Measurements from ENCODE around the gene SLC36A3.

DNA sequence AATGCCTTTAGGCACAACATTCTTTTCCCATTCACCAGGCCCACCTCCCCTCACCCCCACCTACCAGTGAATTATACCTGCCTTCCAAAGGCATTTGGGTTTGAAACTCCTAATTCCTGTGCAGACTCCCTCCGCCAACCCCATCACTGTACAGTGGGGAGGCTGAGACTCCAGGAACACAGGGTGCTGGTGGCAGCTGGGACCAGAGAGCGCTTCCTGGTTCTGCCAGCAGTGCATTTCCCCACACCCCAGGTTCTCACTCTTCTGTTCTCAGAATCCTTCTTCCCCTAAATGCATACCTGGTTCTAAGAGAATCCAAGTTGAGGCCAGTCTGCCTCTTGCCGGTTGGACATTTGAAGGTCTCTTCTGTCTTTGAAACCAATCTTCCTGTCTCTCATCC lies 22.7 kb upstream of the SLC36A3 start:
- TF ChIP-seq FOS (IDR thresholded peaks at IDR 0.05; ENCODE audit: low read depth, low read length) (no peak), RCOR1 (IDR thresholded peaks at IDR 0.05; ENCODE audit: insufficient replicate concordance, low read length) (no peak), SMC3 (IDR thresholded peaks at IDR 0.05; ENCODE audit: low read depth, low read length) (no peak), MAZ (IDR thresholded peaks at IDR 0.05; ENCODE audit: borderline replicate concordance, low read depth, low read length) (no peak), CEBPB (IDR thresholded peaks at IDR 0.05; ENCODE audit: low read depth, low read length) (no peak), RAD21 (IDR thresholded peaks at IDR 0.05; ENCODE audit: low read length) (no peak), POLR2A (IDR thresholded peaks at IDR 0.05; ENCODE audit: low read depth, low read length) (no peak), RFX5 (IDR thresholded peaks at IDR 0.05; ENCODE audit: low read depth, low read length) (no peak), BHLHE40 (IDR thresholded peaks at IDR 0.05; ENCODE audit: low read depth, low read length) (no peak)
- TF ChIP-seq, protein P1, sequence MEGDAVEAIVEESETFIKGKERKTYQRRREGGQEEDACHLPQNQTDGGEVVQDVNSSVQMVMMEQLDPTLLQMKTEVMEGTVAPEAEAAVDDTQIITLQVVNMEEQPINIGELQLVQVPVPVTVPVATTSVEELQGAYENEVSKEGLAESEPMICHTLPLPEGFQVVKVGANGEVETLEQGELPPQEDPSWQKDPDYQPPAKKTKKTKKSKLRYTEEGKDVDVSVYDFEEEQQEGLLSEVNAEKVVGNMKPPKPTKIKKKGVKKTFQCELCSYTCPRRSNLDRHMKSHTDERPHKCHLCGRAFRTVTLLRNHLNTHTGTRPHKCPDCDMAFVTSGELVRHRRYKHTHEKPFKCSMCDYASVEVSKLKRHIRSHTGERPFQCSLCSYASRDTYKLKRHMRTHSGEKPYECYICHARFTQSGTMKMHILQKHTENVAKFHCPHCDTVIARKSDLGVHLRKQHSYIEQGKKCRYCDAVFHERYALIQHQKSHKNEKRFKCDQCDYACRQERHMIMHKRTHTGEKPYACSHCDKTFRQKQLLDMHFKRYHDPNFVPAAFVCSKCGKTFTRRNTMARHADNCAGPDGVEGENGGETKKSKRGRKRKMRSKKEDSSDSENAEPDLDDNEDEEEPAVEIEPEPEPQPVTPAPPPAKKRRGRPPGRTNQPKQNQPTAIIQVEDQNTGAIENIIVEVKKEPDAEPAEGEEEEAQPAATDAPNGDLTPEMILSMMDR (conservative IDR thresholded peaks at IDR 0.05; ENCODE audit: low read depth, low read length) = no peak
- TF ChIP-seq, protein P2, sequence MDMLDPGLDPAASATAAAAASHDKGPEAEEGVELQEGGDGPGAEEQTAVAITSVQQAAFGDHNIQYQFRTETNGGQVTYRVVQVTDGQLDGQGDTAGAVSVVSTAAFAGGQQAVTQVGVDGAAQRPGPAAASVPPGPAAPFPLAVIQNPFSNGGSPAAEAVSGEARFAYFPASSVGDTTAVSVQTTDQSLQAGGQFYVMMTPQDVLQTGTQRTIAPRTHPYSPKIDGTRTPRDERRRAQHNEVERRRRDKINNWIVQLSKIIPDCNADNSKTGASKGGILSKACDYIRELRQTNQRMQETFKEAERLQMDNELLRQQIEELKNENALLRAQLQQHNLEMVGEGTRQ (IDR thresholded peaks at IDR 0.05; ENCODE audit: low read depth, low read length) = no peak

Measured in IMR-90 (cell line).